ENCODE results near the gene AUP1. TPM values are rescaled to one million over a fixed set of nuclear protein-coding genes. Genes with fewer than 3 reads are reported as not detected.

Gene AUP1
- total and polyA plus RNA-seq, 9 of the 15 experiments (the other 6 are each of a cell fraction or from before 2014, with no cell fraction given): 70.7 to 245 (median 165) TPM

DNA sequence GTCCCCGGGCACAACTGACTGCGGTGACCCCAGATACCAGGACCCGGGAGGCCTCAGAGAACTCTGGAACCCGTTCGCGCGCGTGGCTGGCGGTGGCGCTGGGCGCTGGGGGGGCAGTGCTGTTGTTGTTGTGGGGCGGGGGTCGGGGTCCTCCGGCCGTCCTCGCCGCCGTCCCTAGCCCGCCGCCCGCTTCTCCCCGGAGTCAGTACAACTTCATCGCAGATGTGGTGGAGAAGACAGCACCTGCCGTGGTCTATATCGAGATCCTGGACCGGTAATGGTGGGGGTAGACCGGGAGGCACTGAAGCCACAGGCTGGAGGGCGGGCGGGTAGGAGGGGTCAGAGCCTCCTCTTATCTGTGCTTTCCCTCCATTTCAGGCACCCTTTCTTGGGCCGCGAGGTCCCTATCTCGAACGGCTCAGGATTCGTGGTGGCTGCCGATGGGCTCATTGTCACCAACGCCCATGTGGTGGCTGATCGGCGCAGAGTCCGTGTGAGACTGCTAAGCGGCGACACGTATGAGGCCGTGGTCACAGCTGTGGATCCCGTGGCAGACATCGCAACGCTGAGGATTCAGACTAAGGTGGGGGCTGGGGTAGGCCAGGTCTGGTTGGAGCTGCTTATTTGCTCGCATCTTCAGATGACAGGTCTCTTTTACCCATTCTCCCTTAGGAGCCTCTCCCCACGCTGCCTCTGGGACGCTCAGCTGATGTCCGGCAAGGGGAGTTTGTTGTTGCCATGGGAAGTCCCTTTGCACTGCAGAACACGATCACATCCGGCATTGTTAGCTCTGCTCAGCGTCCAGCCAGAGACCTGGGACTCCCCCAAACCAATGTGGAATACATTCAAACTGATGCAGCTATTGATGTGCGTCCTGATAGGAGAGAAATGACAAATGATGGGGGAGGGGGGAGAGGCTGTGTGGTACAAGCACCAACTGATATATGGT, 1.0 kb upstream of the AUP1 start (continued):
- TF ChIP-seq, protein P1, sequence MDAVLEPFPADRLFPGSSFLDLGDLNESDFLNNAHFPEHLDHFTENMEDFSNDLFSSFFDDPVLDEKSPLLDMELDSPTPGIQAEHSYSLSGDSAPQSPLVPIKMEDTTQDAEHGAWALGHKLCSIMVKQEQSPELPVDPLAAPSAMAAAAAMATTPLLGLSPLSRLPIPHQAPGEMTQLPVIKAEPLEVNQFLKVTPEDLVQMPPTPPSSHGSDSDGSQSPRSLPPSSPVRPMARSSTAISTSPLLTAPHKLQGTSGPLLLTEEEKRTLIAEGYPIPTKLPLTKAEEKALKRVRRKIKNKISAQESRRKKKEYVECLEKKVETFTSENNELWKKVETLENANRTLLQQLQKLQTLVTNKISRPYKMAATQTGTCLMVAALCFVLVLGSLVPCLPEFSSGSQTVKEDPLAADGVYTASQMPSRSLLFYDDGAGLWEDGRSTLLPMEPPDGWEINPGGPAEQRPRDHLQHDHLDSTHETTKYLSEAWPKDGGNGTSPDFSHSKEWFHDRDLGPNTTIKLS (IDR thresholded peaks at IDR 0.05; ENCODE audit: borderline replicate concordance, low read depth): peak; percentile 66; the same call in 1 of the 2 replicates
- TF ChIP-seq ASH1L (IDR thresholded peaks at IDR 0.05; ENCODE audit: borderline replicate concordance, low read depth, partially characterized antibody) (no peak), CTBP1 (IDR thresholded peaks at IDR 0.05; ENCODE audit: borderline replicate concordance) (peak; percentile 69), ARID1B (IDR thresholded peaks at IDR 0.05) (peak; percentile 88), BCOR (IDR thresholded peaks at IDR 0.05) (peak; percentile 67), ZNF253 (CRISPR knock-in tag; conservative IDR thresholded peaks at IDR 0.05) (no peak), ZNF785 (CRISPR knock-in tag; IDR thresholded peaks at IDR 0.05) (no peak), ARNT (IDR thresholded peaks at IDR 0.05) (peak in 1 of 2 experiments; percentile 65; a peak in 1 of 4 replicates), ZNF436 (CRISPR knock-in tag; IDR thresholded peaks at IDR 0.05) (no peak), CBX3 (IDR thresholded peaks at IDR 0.05; ENCODE audit: borderline replicate concordance in 1 of 2, low read length in 2 of 2) (peak in 1 of 2 experiments; percentile 85; a peak in 1 of 3 replicates), BRD4 (IDR thresholded peaks at IDR 0.05) (no peak), GATAD2A (IDR thresholded peaks at IDR 0.05) (0 out of 2 replicates have a peak, but pooled peaks have one; percentile 45), SRSF3 (IDR thresholded peaks at IDR 0.05; ENCODE audit: insufficient read depth, low read length) (0 out of 2 replicates have a peak, but pooled peaks have one; percentile 49), KDM1A (IDR thresholded peaks at IDR 0.05) (0 out of 4 replicates have a peak, but pooled peaks of 1 of the 2 experiments have one; percentile 60), SMARCA4 (IDR thresholded peaks at IDR 0.05) (peak; percentile 67), KDM4B (IDR thresholded peaks at IDR 0.05; ENCODE audit: borderline replicate concordance in 2 of 2, low read depth in 1 of 2) (peak in 1 of 2 experiments; percentile 47; a peak in 2 of 4 replicates), ZFX (CRISPR knock-in tag; IDR thresholded peaks at IDR 0.05) (peak; percentile 32)
- TF ChIP-seq, protein P2, sequence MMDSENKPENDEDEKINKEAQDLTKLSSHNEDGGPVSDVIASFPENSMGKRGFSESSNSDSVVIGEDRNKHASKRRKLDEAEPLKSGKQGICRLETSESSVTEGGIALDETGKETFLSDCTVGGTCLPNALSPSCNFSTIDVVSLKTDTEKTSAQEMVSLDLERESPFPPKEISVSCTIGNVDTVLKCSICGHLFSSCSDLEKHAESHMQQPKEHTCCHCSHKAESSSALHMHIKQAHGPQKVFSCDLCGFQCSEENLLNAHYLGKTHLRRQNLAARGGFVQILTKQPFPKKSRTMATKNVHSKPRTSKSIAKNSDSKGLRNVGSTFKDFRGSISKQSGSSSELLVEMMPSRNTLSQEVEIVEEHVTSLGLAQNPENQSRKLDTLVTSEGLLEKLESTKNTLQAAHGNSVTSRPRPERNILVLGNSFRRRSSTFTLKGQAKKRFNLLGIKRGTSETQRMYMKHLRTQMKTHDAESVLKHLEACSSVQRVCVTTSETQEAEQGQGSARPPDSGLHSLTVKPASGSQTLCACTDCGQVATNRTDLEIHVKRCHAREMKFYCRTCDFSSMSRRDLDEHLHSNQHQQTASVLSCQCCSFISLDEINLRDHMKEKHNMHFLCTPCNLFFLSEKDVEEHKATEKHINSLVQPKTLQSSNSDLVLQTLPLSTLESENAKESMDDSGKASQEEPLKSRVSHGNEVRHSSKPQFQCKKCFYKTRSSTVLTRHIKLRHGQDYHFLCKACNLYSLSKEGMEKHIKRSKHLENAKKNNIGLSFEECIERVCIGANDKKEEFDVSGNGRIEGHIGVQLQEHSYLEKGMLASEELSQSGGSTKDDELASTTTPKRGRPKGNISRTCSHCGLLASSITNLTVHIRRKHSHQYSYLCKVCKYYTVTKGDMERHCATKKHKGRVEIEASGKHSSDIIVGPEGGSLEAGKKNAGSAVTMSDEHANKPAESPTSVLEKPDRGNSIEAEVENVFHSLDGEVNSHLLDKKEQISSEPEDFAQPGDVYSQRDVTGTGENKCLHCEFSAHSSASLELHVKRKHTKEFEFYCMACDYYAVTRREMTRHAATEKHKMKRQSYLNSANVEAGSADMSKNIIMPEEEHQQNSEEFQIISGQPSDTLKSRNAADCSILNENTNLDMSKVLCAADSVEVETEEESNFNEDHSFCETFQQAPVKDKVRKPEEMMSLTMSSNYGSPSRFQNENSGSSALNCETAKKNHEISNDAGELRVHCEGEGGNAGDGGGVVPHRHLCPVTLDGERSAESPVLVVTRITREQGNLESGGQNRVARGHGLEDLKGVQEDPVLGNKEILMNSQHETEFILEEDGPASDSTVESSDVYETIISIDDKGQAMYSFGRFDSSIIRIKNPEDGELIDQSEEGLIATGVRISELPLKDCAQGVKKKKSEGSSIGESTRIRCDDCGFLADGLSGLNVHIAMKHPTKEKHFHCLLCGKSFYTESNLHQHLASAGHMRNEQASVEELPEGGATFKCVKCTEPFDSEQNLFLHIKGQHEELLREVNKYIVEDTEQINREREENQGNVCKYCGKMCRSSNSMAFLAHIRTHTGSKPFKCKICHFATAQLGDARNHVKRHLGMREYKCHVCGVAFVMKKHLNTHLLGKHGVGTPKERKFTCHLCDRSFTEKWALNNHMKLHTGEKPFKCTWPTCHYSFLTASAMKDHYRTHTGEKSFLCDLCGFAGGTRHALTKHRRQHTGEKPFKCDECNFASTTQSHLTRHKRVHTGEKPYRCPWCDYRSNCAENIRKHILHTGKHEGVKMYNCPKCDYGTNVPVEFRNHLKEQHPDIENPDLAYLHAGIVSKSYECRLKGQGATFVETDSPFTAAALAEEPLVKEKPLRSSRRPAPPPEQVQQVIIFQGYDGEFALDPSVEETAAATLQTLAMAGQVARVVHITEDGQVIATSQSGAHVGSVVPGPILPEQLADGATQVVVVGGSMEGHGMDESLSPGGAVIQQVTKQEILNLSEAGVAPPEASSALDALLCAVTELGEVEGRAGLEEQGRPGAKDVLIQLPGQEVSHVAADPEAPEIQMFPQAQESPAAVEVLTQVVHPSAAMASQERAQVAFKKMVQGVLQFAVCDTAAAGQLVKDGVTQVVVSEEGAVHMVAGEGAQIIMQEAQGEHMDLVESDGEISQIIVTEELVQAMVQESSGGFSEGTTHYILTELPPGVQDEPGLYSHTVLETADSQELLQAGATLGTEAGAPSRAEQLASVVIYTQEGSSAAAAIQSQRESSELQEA (IDR thresholded peaks at IDR 0.05; ENCODE audit: low read depth): no peak
- TF ChIP-seq, protein P3, sequence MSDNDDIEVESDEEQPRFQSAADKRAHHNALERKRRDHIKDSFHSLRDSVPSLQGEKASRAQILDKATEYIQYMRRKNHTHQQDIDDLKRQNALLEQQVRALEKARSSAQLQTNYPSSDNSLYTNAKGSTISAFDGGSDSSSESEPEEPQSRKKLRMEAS (CRISPR knock-in tag; IDR thresholded peaks at IDR 0.05): peak; percentile 92

Data from K562 (cell line).